Jurkat, Clone E6-1 (cell line): ENCODE data around the gene NPTXR. TPM values are rescaled to one million over a fixed set of nuclear protein-coding genes. Genes with fewer than 3 reads are reported as not detected.

ENCODE experiments used
- DNase-seq: peaks from one replicate; pipeline ENCODE4 v3.0.0-alpha.2; 2011; ENCODE audit warnings: low read depth, low spot score
- H3K4me3 ChIP-seq: 2 replicates; pipeline ENCODE4 v1.5.1; 2011; ENCODE audit warnings: mild to moderate bottlenecking, low read length, control low read depth, moderate library complexity
- polyA plus RNA-seq: library from polyadenylated mRNA; unstranded; fragments of >200 nt; gene quantifications from one replicate; pipeline ENCODE4 v1.2.1, GENCODE V29; 2012; ENCODE audit warnings: missing spikeins; ENCODE audit not compliant: insufficient read length, insufficient read depth

Gene NPTXR
- 1.4 TPM for polyA plus RNA-seq

DNA sequence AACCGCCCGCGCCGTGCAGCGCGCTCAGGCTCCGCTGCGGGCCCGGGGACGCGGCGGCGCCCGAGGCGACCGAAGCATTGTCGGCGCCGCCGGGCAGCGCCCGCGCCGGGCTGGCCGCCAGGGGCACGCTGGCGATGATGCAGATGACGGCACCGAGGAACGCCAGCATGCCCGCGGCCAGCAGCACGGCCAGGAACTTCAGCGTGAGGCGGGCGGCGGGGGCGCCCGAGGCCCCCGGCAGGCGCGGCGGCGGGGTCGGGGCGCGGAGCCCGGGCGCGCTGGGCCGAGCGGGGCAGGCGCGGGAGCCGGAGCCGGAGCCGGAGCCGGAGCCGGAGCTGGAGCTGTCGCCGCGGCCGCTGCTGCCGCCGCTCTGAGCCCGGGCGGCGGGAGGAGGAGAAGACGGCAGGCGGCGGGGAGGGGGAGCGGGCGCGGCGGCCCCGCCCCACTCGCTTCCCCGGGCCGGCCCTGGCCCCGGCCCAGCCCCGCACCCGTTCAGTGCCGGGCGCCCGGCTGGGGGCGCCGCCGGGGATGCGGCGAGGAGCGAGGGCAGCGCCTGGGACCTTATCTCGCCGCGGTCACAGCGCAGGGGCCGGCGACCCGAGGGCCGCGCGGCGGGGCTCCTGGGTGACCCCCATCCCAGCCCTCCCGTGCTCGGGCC lies at the start of gene NPTXR:
Gene NPTXR (minus strand): TSS at position 372 of the 658 bp plus-strand sequence.
- H3K4me3 ChIP-seq = no peak within 1 kb of the TSS; the same call in 1 of the 2 replicates
- DNase-seq = no peak

DNA sequence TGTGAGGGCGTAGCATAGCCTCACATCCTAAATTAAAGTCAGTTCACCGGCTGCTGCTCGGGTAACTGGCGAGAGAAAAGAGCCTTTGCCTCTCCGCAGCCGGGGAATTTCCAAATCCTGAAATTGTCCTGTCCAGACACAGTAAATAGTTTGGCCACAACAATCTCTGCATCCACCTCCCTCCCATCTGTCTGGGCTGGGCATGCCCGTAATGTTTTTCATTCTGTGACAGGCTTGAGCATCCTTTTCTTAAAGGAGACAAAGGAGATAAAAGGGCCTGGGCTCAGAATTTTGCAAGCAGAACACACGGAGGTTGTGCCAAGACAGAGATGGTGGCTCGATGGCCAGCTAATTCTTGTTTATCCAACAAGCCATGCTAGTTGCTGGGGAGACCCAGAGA lies 47.4 kb upstream of the NPTXR start:
- no peak for DNase-seq
- H3K4me3 ChIP-seq = no peak overlapping the region

DNA sequence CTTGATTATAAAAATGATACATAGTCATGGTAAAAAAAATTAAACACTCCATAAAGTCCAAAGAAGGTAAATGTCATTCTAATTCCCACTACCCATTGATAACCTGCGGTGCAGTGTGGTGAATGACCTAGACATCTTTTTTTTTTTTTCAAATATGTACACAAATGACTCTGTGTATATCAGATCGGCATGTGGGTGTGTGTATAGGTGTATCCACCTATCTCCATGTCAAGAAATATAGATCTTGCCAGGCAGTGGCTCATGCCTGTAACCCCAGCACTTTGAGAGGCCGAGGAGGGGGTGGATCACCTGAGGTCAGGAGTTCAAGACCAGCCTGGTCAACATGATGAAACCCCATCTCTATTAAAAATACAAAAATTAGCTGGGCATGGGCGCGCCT lies 46.5 kb upstream of the NPTXR start:
- no peak overlapping the region for H3K4me3 ChIP-seq
- no peak for DNase-seq

DNA sequence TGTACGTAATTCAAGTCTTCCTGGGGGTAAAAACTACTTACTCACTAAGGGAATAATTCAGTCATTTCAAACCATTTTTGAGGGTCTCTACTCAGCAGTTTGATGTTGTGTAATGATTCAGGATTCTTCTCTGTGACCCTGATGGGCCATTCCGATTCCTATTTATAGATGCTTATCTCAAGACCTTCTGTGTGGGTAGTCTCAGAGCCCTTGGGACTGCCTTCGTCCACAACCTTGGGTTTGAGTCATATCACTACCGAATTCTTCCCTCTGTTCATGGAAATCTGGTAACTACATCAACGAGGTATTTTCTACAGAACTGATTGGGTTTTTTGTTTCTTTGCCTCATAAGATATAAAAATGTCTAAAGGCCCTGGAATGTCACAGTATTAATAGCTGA lies 42.5 kb upstream of the NPTXR start:
- no peak for DNase-seq
- no peak overlapping the region for H3K4me3 ChIP-seq

DNA sequence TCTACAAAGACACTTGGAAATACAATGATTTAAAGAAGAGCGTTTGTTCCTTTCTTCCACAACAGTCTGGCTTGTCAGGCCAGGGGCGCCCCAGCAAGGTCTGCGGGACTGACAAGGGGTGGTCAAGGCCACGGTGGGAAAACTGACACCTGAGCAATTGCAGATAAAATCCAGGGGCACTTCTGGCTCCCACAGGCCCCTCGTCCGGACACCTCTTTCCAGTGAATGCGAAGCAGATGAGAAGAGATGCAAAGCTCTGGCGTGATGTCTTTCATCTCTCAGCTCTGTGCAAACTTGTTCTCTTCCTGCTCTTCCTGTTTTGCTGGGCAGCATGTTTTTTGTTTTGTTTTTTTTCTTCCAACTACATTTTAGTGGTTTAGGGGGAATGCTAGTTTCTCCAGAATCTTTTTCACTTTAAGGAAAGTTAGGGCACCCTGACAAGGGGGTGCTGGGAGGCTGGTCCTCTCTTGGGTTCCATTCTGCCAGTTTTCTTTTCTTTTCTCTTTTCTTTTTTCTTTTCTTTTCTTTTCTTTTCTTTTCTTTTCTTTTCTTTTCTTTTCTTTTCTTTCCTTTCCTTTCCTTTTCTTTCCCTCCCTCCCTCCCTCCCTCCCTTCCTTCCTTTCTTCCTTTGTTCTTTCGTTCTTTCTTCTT lies 39.3 kb upstream of the NPTXR start:
- no peak overlapping the region for H3K4me3 ChIP-seq
- DNase-seq = no peak

DNA sequence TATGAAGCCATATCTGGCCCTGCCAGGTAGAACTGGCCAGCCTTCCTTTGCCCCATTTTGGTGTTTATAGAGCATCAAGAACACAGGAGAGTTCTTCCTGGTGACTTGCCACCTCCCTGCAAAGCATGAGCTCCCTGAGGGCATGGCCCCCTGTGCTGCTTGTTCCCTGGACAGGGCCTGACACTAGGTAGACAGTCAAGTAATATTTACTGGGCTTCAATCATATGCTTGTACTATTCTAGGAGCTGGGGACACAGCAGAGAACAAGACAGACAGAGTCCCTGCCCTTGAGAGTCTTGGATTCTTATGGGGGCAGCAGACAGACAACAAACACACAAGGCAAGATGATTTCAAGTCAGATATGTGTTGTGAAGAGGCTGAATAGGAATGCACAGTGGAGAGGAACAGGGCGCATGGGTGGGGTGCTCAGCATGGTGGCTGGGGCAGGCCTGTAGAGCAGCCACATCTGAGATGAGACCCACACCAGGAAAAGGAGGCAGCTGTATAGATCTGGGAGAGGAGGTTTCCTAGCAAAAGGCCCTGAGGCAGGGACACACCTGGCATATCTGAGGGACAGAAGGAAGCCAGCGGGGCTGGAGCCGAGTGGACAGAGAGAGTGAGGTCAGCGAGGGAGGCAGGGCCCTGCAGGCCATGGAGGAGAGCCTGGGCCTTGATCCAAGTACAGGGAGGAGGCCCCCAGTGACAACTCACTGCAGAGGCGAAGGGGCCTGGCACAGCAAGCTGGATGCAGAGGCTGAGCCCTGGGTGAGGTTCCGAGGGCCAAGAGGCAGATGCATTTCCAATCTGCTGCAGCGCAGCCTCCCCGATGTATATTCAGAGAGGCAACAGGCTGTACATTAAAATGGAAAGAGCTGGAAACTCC lies 38.4 kb upstream of the NPTXR start:
- DNase-seq = no peak
- no peak overlapping the region for H3K4me3 ChIP-seq

DNA sequence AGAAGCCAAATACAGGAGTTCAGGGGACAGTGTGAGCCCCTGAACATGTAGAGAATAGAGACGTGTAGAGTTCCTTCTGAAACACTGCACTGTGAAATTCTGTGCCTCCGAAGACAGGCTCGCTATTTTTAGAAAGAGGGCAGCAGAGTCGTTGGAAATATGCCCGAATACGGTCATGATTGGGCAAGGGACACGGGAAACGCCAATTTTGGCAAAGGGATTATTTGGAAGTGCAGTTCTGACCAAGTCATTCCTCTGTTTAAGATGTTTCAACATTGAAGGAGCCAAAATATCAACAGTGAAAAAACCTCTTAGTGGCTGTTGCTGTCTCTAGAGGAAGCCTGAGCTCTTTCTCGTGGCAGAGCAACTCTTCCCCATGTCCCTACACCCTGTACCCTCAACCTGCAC lies 37.6 kb upstream of the NPTXR start:
- DNase-seq = no peak
- no peak overlapping the region for H3K4me3 ChIP-seq

DNA sequence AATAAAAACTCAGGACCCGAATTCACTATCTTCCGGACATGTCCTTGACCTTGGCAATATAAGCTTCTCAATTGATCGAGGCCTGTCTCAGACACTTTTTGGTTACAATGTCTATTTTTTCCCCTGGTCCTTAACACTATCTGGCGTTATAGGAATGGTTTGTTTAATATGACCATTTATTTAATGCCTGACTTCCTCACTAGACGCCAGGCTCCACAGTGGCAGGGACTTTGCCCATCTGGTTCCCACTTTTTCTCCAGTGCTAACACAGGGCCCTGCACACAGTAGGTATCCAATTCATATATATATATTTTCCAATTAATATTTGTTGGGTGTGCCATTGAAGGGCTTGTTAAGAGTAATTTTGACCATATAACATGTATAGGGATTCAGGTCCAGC lies 36.1 kb upstream of the NPTXR start:
- DNase-seq = no peak
- H3K4me3 ChIP-seq = no peak overlapping the region

DNA sequence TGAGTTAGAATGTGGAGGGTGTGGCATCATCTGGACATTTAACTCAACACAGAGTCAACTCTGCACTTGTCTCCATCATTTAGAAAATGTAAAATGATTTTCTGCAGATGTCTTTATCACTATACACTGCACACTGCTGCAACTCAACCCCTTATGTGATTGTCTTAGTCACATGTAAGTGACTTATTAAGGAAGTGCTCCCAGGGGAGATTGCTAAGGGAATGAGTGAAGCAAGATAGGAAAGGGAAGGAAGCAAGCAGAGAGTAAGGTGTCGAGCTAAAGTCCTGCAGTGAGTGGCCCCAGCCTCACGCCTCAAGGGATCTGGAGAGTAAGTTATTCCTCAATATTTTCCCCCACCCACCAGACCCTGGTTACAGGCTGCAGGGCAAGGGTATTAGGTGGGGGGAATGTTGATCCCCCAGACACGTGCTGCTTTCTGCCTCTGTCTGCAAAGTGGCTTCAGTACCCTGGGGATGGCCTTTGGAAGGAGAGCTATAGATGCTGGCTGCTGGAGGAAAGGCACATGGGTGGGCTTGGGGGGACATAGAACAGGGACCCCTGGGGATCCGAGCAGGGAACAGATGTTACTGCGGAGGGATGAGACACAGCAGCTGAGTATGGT lies 35.4 kb upstream of the NPTXR start:
- H3K4me3 ChIP-seq = no peak overlapping the region
- no peak for DNase-seq

DNA sequence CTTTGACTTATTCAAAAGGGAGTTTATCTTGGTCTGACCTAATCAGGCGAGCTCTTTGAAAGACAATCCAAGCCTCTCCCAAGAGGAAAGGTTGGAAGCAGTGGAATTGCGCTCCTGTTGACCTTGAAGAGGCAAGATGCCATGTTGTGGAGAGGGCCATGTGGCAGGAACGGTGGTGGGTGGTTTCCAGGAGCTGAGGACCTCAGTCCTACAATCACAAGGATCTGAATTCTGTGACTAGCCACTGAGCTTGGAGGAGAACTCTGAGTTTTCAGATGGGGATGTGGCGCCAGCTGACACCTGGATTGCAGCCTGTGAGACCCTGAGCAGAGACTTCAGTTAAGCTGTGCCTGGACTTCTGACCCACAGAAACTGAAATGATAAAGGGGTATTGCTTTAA lies 34.2 kb upstream of the NPTXR start:
- DNase-seq = no peak

DNA sequence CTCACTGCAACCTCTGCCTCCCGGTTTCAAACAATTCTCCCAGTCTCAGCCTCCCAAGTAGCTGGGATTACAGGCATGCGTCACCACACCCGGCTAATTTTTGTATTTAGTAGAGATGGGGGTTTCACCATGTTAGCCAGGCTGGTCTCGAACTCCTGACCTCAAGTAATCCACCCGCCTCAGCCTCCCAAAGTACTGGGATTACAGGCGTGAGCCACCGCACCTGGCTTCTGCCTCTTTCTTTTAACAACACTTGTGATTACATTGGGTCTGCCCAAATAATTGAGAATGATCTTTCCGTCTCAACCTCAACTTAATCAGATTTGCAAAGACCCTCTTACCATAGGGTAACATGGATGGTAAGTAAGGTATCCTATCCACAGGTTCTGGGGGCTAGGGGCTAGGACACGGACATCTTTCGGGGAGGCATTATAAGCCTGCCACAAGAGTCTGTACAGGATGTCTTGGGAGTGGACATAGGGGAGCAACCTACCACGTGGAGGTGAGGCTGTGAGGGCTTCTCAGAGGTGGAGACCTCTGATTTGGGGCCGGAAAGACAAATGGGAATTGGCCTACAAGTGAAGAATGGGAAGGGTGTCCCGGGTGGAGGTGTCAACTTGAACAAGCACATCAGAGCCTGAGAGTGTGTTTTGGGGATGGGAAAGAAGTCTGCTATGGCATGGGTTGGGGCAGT lies 30.8 kb upstream of the NPTXR start:
- no peak overlapping the region for H3K4me3 ChIP-seq
- no peak for DNase-seq

More for the DNA sequence above, 34.2 kb upstream of the NPTXR start:
- H3K4me3 ChIP-seq = no peak overlapping the region

DNA sequence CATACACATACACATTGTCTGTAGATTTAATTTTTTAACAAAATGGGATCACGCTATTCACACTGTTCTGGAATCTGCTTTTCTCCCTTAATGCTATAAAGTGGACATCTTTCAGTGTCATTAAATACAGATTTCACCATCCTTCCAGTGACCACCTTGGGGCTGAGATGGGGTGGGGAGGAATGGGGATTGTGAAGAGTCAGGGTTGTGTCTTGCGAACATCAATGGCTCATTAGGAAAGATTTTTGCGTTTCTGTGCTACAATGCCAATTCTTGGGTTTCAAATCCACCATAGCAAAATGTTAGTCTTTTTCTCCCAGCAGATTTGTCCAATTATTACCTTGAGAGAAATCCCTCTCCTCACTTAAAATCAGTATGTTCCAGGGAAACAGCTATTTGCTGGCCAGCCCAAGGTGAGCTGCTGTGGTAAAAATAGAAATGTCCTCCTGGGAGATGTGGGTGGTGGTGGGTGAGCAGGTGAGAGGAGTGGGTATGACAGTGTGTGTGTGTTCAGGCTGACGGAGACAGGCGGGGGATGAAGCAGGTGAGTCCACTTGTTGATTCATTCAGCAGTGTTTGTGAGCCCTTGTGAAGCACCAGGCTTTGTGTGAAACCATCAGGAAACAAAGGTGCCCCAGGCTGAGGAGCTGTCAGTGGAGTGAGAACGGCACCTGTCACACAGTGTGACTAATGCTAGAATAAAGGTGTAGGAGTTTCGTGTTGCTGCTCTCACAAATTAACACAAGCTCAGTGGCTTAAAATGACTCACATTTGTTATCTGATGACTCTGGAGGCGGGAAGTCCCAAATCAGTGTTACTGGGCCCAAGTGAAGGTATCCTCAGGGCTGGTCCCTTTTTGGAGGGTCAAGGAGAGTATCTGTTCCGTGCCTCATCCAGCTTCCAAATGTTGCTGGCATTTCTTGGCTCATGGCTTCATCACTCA lies 29.9 kb upstream of the NPTXR start:
- H3K4me3 ChIP-seq = no peak overlapping the region
- no peak for DNase-seq

DNA sequence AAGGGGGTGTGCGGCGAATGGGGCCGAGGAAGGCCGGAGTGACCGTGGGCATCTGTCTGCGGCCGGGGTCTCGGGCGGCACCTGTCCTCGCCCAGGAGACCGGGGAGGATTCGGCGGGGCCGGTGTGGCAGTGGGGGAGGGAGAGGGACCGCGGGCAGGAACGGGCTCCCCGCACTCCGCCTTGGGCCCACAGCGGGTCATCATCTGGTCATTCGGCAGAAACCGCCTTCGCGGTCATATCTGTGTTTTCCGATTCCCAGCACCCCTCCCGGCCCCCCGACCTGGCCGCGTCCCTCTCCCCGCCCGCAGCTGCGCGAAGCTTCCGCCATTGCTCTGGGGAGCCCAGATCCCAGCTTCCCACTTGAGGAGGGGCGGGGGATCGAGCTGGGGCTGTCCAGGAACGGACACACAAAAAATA lies 29.0 kb upstream of the NPTXR start:
- H3K4me3 ChIP-seq = peak overlapping the region; percentile 64
- DNase-seq = no peak

DNA sequence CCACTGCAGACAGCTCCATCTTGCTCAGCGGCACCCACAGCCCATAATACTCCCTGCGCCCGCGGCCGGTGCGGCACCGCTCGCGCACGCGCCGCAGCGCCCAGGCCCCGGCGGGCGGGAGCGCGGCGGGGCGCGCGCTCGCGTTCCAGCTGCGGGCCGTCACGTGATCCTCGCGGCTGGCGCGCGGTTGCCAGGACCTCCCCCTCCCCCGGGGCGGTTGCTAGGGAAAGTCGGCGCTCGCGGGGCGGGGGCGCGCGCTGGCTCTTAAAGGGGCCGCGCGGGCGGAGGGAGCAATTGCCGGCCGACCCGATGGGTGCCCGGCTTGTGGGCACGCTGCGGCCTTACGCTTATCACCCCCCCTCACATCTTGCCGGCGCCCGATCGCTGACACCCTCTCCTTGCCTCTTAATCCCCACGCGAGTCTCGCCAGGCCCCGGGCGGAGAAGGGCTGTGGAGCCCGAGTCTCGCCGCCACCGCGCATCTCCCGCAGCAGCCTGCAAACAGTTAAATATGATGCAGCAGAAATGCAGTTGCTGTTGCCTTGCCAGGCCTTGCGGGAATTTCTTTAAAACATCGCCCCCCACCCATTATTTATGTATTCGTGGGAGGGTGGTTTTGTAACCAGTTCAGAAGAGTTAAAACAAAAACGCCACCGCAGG lies 28.5 kb upstream of the NPTXR start, which contains the start of gene CBX6:
Gene CBX6 (minus strand): TSS at position 45 of the 659 bp plus-strand sequence. CDS start 26 bp downstream, at position 19.
- H3K4me3 ChIP-seq = peak within 1 kb of the TSS; percentile 70
- DNase-seq = peak; percentile 85

DNA sequence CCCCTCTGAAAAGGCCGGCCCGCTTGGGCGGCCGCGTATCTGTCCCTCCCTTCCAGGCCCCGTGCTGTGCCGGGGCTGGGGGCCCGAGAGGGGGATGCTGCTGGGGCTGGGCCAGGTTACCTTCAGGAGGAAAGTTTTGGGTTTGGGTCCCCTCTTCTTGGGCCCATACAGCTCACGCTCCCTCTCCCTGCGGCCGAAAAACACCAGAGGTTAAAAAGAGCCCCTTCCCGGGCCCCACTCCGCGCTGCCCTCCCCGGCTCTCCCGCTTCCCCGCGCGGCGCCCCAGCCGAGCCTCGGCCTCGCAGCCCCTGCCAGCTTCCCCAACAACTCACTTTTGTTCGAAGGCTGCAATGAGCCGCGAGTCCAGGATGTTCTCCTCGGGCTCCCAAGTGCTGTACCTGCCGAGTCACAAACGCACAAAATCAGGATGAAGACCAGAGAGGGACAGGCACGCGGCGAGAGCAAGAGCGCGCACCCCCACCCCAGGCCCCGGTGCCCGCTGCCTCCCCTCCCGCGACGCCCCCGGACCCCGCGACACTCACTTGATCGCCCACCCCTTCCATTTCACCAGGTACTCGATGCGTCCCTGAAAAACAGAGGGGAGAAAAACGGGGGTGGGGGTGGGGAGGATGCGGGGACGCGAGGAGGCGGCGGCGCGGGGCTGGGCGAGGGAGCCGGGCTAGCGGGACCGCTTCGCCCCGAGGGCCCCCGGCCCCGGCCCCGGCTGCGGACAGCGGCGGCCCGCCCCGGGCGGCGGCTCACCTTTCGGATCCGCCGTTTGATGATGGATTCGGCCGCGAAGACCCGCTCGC lies 27.7 kb upstream of the NPTXR start:
- DNase-seq = no peak
- peak overlapping the region; percentile 70 for H3K4me3 ChIP-seq

DNA sequence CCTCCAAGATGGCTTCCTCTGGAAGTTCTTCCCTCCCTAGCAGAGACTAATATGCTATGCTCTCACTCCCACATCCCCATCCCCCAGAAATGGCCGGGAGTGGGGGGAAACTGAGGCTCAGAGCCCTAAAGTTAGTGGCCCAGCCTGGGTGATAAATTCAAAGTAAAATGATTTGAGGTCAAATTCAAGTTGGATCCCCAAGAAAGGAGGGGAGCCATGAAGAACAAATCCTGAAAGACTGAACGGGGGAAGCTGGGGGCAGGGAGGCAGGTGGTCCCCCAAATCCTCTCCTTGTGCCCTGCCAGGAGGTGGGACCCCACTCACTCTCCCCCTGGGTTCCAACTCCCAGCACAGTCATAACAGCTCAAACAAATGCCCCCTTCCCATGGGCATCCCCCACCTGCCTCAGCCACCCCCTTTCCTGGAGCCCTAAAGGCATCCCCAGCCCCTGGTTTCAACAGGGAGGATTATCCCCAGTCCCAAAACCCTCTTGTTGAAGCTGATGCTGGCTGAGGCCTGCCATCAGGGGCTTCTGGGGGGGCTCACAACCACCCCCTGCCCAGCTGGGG lies 27.0 kb upstream of the NPTXR start:
- peak overlapping the region; percentile 70 for H3K4me3 ChIP-seq
- no peak for DNase-seq
